SK-N-SH treated with all-trans-retinoic acid at 6 μM for 48 hours (cell line): Measurements from ENCODE around the gene GALNTL6.

Experiments
- ATAC-seq: fragments of 200-7000 bp; cut with Tn5 transposase; 3 replicates; pipeline ENCODE4 v1.9.1; 2020; ENCODE audit warnings: mild to moderate bottlenecking, moderate library complexity
- ARNTL ChIP-seq: fragments of 450-650 bp; formaldehyde crosslinking; IDR thresholded peaks from 2 replicates; pipeline ENCODE4 v1.5.0; 2020; ENCODE audit warnings: low read depth, mild to moderate bottlenecking, moderate library complexity, borderline replicate concordance
- BACH2 ChIP-seq: fragments of 250-450 bp; sonication (Bioruptor Pico); IDR thresholded peaks from 2 replicates; pipeline ENCODE4 v1.9.0; 2021; ENCODE audit warnings: mild to moderate bottlenecking, borderline replicate concordance
- CSDC2 ChIP-seq: fragments of 250-450 bp; sonication (Bioruptor Pico); IDR thresholded peaks from 2 replicates; pipeline ENCODE4 v1.5.0; 2020; ENCODE audit warnings: mild to moderate bottlenecking, moderate library complexity
- ESRRG ChIP-seq: fragments of 250-450 bp; sonication (Bioruptor Pico); IDR thresholded peaks from 2 replicates; pipeline ENCODE4 v1.6.1; 2021; ENCODE audit warnings: mild to moderate bottlenecking
- GLIS3 ChIP-seq: fragments of 250-450 bp; sonication (Bioruptor Pico); IDR thresholded peaks from 2 replicates; pipeline ENCODE4 v1.5.0; 2020; ENCODE audit warnings: mild to moderate bottlenecking, moderate library complexity
- ISL1 ChIP-seq: fragments of 250-450 bp; sonication (Bioruptor Pico); IDR thresholded peaks from 2 replicates; pipeline ENCODE4 v2.1.2; 2022; ENCODE audit warnings: mild to moderate bottlenecking, moderate library complexity
- OSR1 ChIP-seq: fragments of 250-450 bp; sonication (Bioruptor Pico); IDR thresholded peaks from 2 replicates; pipeline ENCODE4 v1.8.0; 2022; ENCODE audit warnings: moderate library complexity, mild to moderate bottlenecking, inconsistent platforms
- RARB ChIP-seq: fragments of 250-450 bp; sonication (Bioruptor Pico); IDR thresholded peaks from 2 replicates; pipeline ENCODE4 v1.8.0; 2021; ENCODE audit warnings: mild to moderate bottlenecking, moderate library complexity
- TCF4 ChIP-seq: fragments of 250-450 bp; sonication (Bioruptor Pico); IDR thresholded peaks from 2 replicates; pipeline ENCODE4 v1.8.0; 2021; ENCODE audit warnings: mild to moderate bottlenecking, moderate library complexity, borderline replicate concordance
- TOX ChIP-seq: fragments of 250-450 bp; sonication (Bioruptor Pico); IDR thresholded peaks from 2 replicates; pipeline ENCODE4 v1.8.0; 2021; ENCODE audit warnings: mild to moderate bottlenecking, moderate library complexity, borderline replicate concordance
- ZC3H10 ChIP-seq: fragments of 250-450 bp; sonication (Bioruptor Pico); IDR thresholded peaks from 2 replicates; pipeline ENCODE4 v1.5.1; 2021; ENCODE audit warnings: mild to moderate bottlenecking, moderate library complexity
- ZFP3 ChIP-seq: fragments of 250-450 bp; sonication (Bioruptor Pico); IDR thresholded peaks from 2 replicates; pipeline ENCODE4 v1.5.0; 2020; ENCODE audit warnings: mild to moderate bottlenecking, moderate library complexity
- ZFP30 ChIP-seq: fragments of 450-650 bp; formaldehyde crosslinking; IDR thresholded peaks from 2 replicates; pipeline ENCODE4 v1.5.0; 2022; ENCODE audit warnings: mild to moderate bottlenecking, moderate library complexity
- ZNF565 ChIP-seq: fragments of 450-650 bp; formaldehyde crosslinking; conservative IDR thresholded peaks from 2 replicates; pipeline ENCODE4 v1.5.0; 2020; ENCODE audit warnings: low read depth, mild to moderate bottlenecking, moderate library complexity
- ZNF70 ChIP-seq: fragments of 450-650 bp; formaldehyde crosslinking; IDR thresholded peaks from 2 replicates; pipeline ENCODE4 v1.5.0; 2020; ENCODE audit warnings: mild to moderate bottlenecking, moderate library complexity
- ZNF8 ChIP-seq: fragments of 450-650 bp; formaldehyde crosslinking; IDR thresholded peaks from 2 replicates; pipeline ENCODE4 v1.5.0; 2020; ENCODE audit warnings: mild to moderate bottlenecking, moderate library complexity
- TF ChIP-seq, protein P1 (sequence below): fragments of 250-450 bp; sonication (Bioruptor Pico); IDR thresholded peaks from 2 replicates; pipeline ENCODE4 v1.5.1; 2020; ENCODE audit warnings: low read depth, mild to moderate bottlenecking, moderate library complexity
- TF ChIP-seq, protein P2 (sequence below): fragments of 250-450 bp; sonication (Bioruptor Pico); IDR thresholded peaks from 2 replicates; pipeline ENCODE4 v1.8.0; 2020; ENCODE audit warnings: mild to moderate bottlenecking, moderate library complexity, borderline replicate concordance
- TF ChIP-seq, protein P3 (sequence below): fragments of 250-450 bp; sonication (Bioruptor Pico); IDR thresholded peaks from 2 replicates; pipeline ENCODE4 v1.8.0; 2021; ENCODE audit warnings: low read depth, mild to moderate bottlenecking, moderate library complexity, borderline replicate concordance
- TF ChIP-seq, protein P4 (sequence below): fragments of 250-450 bp; sonication (Bioruptor Pico); IDR thresholded peaks from 2 replicates; pipeline ENCODE4 v1.5.1; 2021; ENCODE audit warnings: mild to moderate bottlenecking, moderate library complexity

GALNTL6 gene

DNA sequence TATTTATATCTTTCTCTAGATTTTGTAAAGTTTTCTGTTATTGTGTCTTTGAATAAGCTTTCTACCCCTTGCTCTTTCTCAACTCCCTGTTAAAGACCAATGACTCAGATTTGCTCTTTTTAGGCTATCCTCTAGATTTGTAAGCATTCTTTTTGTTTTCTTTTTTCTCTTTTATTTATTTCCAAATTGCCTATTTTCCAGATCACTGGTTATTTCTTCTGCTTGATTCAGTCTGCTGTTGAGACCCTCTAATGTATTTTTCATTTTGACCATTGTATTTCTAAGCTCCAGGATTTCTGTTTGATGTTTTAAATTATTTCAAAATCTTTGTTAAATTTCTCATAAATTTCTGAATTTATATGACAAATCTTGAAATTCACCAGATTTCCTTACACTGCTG, 892.8 kb downstream of the GALNTL6 start:
- no peak for ATAC-seq
- peak; percentile 49; the same call in 1 of the 2 replicates for TF ChIP-seq ZFP30 (CRISPR knock-in tag)
- TF ChIP-seq, protein P1, sequence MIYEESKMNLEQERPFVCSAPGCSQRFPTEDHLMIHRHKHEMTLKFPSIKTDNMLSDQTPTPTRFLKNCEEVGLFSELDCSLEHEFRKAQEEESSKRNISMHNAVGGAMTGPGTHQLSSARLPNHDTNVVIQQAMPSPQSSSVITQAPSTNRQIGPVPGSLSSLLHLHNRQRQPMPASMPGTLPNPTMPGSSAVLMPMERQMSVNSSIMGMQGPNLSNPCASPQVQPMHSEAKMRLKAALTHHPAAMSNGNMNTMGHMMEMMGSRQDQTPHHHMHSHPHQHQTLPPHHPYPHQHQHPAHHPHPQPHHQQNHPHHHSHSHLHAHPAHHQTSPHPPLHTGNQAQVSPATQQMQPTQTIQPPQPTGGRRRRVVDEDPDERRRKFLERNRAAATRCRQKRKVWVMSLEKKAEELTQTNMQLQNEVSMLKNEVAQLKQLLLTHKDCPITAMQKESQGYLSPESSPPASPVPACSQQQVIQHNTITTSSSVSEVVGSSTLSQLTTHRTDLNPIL (CRISPR knock-in tag): no peak
- no peak for TF ChIP-seq CSDC2 (CRISPR knock-in tag)
- no peak for TF ChIP-seq ZC3H10
- TF ChIP-seq ZNF565 (CRISPR knock-in tag): no peak
- TF ChIP-seq, protein P2, sequence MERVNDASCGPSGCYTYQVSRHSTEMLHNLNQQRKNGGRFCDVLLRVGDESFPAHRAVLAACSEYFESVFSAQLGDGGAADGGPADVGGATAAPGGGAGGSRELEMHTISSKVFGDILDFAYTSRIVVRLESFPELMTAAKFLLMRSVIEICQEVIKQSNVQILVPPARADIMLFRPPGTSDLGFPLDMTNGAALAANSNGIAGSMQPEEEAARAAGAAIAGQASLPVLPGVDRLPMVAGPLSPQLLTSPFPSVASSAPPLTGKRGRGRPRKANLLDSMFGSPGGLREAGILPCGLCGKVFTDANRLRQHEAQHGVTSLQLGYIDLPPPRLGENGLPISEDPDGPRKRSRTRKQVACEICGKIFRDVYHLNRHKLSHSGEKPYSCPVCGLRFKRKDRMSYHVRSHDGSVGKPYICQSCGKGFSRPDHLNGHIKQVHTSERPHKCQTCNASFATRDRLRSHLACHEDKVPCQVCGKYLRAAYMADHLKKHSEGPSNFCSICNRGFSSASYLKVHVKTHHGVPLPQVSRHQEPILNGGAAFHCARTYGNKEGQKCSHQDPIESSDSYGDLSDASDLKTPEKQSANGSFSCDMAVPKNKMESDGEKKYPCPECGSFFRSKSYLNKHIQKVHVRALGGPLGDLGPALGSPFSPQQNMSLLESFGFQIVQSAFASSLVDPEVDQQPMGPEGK (CRISPR knock-in tag): no peak

DNA sequence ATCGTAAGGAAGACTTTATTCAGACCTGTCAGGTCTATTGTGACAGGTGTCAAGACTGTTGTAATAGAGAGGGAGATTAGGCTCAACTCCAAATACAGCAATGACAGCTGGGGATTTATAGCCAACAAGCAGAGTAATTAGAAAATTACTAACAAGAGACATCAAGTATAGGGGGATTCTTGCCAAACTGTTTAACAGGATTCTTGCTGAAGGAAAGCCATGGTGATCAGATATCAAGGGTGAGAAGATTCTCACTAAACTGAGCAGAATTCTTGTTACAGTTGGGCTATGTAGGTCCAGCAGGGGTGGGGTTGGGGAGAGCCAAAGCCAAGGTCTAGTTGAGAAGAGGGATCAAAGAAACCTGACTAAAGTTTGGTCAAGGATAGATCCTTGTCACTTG, 894.4 kb downstream of the GALNTL6 start:
- no peak for ATAC-seq
- TF ChIP-seq, protein P1 (CRISPR knock-in tag): no peak
- no peak for TF ChIP-seq TCF4 (CRISPR knock-in tag)
- TF ChIP-seq, protein P3, sequence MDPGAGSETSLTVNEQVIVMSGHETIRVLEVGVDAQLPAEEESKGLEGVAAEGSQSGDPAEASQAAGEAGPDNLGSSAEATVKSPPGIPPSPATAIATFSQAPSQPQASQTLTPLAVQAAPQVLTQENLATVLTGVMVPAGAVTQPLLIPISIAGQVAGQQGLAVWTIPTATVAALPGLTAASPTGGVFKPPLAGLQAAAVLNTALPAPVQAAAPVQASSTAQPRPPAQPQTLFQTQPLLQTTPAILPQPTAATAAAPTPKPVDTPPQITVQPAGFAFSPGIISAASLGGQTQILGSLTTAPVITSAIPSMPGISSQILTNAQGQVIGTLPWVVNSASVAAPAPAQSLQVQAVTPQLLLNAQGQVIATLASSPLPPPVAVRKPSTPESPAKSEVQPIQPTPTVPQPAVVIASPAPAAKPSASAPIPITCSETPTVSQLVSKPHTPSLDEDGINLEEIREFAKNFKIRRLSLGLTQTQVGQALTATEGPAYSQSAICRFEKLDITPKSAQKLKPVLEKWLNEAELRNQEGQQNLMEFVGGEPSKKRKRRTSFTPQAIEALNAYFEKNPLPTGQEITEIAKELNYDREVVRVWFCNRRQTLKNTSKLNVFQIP (CRISPR knock-in tag): no peak
- TF ChIP-seq BACH2 (CRISPR knock-in tag): no peak
- TF ChIP-seq ZNF565 (CRISPR knock-in tag): no peak
- no peak for TF ChIP-seq ZNF8
- TF ChIP-seq GLIS3 (CRISPR knock-in tag): no peak
- TF ChIP-seq OSR1 (CRISPR knock-in tag): no peak
- no peak for TF ChIP-seq ZFP3 (CRISPR knock-in tag)
- no peak for TF ChIP-seq ZC3H10
- no peak for TF ChIP-seq ZFP30 (CRISPR knock-in tag)
- no peak for TF ChIP-seq CSDC2 (CRISPR knock-in tag)
- TF ChIP-seq TOX (CRISPR knock-in tag): no peak
- TF ChIP-seq ZNF70 (CRISPR knock-in tag): no peak
- TF ChIP-seq, protein P2 (CRISPR knock-in tag): no peak
- no peak for TF ChIP-seq ARNTL (CRISPR knock-in tag)
- no peak for TF ChIP-seq ESRRG (CRISPR knock-in tag)
- no peak for TF ChIP-seq RARB
- TF ChIP-seq, protein P4, sequence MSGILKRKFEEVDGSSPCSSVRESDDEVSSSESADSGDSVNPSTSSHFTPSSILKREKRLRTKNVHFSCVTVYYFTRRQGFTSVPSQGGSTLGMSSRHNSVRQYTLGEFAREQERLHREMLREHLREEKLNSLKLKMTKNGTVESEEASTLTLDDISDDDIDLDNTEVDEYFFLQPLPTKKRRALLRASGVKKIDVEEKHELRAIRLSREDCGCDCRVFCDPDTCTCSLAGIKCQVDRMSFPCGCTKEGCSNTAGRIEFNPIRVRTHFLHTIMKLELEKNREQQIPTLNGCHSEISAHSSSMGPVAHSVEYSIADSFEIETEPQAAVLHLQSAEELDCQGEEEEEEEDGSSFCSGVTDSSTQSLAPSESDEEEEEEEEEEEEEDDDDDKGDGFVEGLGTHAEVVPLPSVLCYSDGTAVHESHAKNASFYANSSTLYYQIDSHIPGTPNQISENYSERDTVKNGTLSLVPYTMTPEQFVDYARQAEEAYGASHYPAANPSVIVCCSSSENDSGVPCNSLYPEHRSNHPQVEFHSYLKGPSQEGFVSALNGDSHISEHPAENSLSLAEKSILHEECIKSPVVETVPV (CRISPR knock-in tag): no peak

DNA sequence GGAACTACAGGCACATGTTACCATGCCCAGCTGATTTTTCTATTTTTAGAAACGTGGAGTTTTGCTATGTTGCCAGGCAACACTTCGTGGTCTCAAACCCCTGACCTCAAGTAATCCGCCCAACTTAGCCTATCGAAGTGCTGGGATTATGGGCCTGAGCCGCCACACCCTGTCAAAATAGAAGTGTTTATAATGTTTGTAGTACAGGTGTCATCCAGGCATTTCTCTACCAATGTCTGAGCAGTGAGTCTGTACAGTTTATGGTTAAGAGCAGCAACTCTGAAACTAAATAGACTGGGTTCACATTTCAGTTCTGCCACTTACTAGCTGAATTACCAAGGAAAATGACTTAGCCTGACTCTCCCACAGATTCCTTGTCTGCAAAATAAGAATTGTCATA, 895.0 kb downstream of the GALNTL6 start:
- ATAC-seq: no peak
- TF ChIP-seq GLIS3 (CRISPR knock-in tag) (no peak), ISL1 (CRISPR knock-in tag) (no peak)
